SK-N-MC (cell line): ENCODE measurements around the gene PLCB3.

Source experiments
- EZH2 ChIP-seq: fragments of 200-600 bp; sonication (generic); IDR thresholded peaks from one replicate; pipeline ENCODE4 v1.6.1; 2017; ENCODE audit warnings: antibody characterized with exemption
- FOXP2 ChIP-seq: optimal IDR thresholded peaks from 2 replicates; pipeline ENCODE3; 2011; ENCODE audit warnings: mild to moderate bottlenecking, moderate library complexity; ENCODE audit not compliant: insufficient read depth; ENCODE audit errors: extremely low read length, control extremely low read depth
- POLR2AphosphoS5 ChIP-seq: IDR thresholded peaks from 2 replicates; pipeline ENCODE4 v1.6.1; 2012; ENCODE audit warnings: mild to moderate bottlenecking, low read depth, low read length, borderline replicate concordance

DNA sequence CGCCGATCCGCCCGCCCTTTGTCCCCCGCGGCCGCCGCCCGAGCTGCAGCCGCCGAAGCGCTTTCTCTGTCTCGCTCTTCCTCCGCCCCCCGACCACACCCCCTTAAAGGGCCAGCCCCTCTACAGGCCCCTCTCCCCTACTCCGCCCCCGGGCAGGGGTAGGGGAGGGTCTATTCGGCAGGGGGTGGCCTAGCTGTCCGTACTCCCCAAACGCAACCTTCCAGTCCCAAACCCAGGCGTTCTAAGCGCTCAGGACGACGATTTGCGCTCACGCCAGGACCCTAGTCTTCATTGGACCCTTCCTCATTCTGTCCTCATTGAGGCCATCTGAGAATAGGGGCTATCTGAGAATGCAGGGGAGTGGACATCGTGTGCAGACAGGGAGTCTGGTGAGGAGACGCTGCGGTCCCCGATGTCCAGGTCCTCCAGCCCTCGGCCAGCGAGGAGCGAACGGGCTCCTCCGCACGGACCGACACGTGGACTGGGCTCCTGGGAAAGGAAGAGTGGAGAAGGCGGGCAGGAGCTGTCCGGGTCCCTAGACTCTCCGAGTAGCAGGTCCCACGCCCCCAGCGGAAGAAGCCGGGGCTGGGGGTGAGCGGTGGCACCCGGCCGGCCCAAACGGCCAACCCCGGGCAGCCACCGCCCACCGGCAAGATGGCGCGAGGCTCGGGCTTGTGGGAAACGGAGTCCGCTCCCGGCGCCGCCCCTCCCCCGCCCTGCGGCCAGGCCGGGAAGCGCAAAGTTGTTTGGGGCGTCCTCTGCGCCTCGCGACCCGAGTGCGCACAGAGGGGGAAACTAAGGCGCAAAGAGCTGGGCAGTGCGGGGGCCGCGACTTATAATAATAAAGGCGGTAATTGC is 4.2 kb upstream of the PLCB3 start, which contains the start of gene PPP1R14B:
- TF ChIP-seq POLR2AphosphoS5 (peak; percentile 59; the same call in 1 of the 2 replicates), EZH2 (no peak), FOXP2 (no peak)
